Type B pancreatic cell (in vitro differentiated cells): ENCODE results near the gene CX3CL1. TPM values are rescaled to one million over a fixed set of nuclear protein-coding genes. Genes with fewer than 3 reads are reported as not detected.

Source experiments
- DNase-seq: peaks from one replicate; pipeline ENCODE4 v3.0.0; 2021; ENCODE audit warnings: mixed read lengths; ENCODE audit not compliant: unreplicated experiment; ENCODE audit errors: extremely low spot score
- H3K27ac Mint-ChIP-seq: 2 replicates; pipeline ENCODE4 v1.8.0; 2021; ENCODE audit warnings: mild to moderate bottlenecking, mixed read lengths
- H3K27me3 Mint-ChIP-seq: 2 replicates; pipeline ENCODE4 v1.8.0; 2021; ENCODE audit warnings: mixed read lengths
- H3K36me3 Mint-ChIP-seq: 2 replicates; pipeline ENCODE4 v1.8.0; 2021; ENCODE audit warnings: mixed read lengths
- H3K4me1 Mint-ChIP-seq: one replicate; pipeline ENCODE4 v1.8.0; 2021; ENCODE audit warnings: mixed read lengths; ENCODE audit not compliant: unreplicated experiment
- H3K4me3 Mint-ChIP-seq: 2 replicates; pipeline ENCODE4 v1.8.0; 2021; ENCODE audit warnings: mild to moderate bottlenecking, mixed read lengths
- H3K9me3 Mint-ChIP-seq: 2 replicates; pipeline ENCODE4 v1.8.0; 2021; ENCODE audit warnings: mixed read lengths
- total RNA-seq: library from RNA; stranded (reverse); gene quantifications from 2 replicates; pipeline ENCODE4 v1.2.1, GENCODE V29; 2021; ENCODE audit warnings: low replicate concordance
- TF ChIP-seq, protein P1 (sequence below): fragments of 200-600 bp; sonication (generic); conservative IDR thresholded peaks from 2 replicates; pipeline ENCODE4 v1.5.0; 2021; ENCODE audit warnings: antibody characterized with exemption, mild to moderate bottlenecking

Gene CX3CL1
- total RNA-seq, 1 donor from 2014 or later: 17.8 TPM

GRCh38 chr16:57352636-57353047, 19.6 kb upstream of the CX3CL1 start:
- H3K27me3 Mint-ChIP-seq: peaks cover 32% of the 10 kb centered on the region
- no peak overlapping the region for H3K4me3 Mint-ChIP-seq
- H3K9me3 Mint-ChIP-seq: no peaks in the 10 kb centered on the region
- H3K36me3 Mint-ChIP-seq: no peaks in the 10 kb centered on the region
- no peaks in the 10 kb centered on the region for H3K4me1 Mint-ChIP-seq
- no peak for DNase-seq
- H3K27ac Mint-ChIP-seq: no peak overlapping the region
- TF ChIP-seq, protein P1, sequence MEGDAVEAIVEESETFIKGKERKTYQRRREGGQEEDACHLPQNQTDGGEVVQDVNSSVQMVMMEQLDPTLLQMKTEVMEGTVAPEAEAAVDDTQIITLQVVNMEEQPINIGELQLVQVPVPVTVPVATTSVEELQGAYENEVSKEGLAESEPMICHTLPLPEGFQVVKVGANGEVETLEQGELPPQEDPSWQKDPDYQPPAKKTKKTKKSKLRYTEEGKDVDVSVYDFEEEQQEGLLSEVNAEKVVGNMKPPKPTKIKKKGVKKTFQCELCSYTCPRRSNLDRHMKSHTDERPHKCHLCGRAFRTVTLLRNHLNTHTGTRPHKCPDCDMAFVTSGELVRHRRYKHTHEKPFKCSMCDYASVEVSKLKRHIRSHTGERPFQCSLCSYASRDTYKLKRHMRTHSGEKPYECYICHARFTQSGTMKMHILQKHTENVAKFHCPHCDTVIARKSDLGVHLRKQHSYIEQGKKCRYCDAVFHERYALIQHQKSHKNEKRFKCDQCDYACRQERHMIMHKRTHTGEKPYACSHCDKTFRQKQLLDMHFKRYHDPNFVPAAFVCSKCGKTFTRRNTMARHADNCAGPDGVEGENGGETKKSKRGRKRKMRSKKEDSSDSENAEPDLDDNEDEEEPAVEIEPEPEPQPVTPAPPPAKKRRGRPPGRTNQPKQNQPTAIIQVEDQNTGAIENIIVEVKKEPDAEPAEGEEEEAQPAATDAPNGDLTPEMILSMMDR: no peak

DNA sequence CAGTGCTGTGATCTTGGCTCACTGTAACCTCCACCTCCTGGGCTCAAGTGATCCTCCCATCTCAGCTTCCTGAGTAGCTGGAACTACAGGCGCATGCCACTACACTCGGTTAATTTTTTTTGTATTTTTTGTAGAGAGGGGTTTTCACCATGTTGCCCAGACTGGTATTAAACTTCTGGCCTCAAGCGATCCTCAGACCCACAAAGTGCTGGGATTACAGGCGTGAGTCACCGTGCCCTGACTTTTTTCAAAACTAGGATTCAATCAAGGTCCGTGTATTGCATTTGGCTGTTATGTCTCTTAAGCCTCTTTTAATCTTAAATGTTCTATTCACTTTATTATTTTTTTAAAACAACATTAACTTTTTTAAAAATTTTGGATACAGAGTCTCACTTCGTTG, 18.0 kb upstream of the CX3CL1 start:
- Mint-ChIP-seq H3K36me3 (no peaks in the 10 kb centered on the region), H3K9me3 (no peaks in the 10 kb centered on the region), H3K27ac (no peak overlapping the region), H3K4me3 (no peak overlapping the region), H3K4me1 (no peaks in the 10 kb centered on the region), H3K27me3 (peaks cover 15% of the 10 kb centered on the region)
- no peak for DNase-seq
- TF ChIP-seq, protein P1: no peak

GRCh38 chr16:57355898-57356414, 16.3 kb upstream of the CX3CL1 start:
- no peak for DNase-seq
- no peaks in the 10 kb centered on the region for H3K4me1 Mint-ChIP-seq
- peaks cover 5% of the 10 kb centered on the region for H3K27me3 Mint-ChIP-seq
- TF ChIP-seq, protein P1: no peak
- H3K9me3 Mint-ChIP-seq: no peaks in the 10 kb centered on the region
- no peak overlapping the region for H3K27ac Mint-ChIP-seq
- H3K36me3 Mint-ChIP-seq: no peaks in the 10 kb centered on the region
- H3K4me3 Mint-ChIP-seq: no peak overlapping the region

DNA sequence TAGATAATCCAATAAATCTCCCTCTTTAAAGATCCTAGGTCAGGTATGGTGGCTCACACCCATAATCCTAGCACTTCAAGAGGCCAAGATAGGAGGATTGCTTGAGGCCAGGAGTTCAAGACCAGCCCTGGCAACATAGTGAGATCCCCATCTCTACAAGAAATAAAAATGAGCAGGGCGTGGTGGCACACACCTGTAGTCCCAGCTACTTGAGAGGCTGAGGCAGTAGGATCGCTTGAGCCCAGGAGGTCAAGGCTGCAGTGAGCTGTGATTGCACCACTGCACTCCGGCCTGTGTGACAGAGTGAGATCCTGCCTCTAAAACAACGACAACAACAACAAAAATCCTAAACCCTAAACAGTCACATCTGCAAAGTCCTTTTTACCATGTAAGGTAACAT, 15.7 kb upstream of the CX3CL1 start:
- no peak for DNase-seq
- Mint-ChIP-seq H3K4me3 (no peak overlapping the region), H3K9me3 (no peaks in the 10 kb centered on the region), H3K36me3 (no peaks in the 10 kb centered on the region), H3K27me3 (peaks cover 5% of the 10 kb centered on the region), H3K27ac (no peak overlapping the region), H3K4me1 (no peaks in the 10 kb centered on the region)
- TF ChIP-seq, protein P1: no peak

DNA sequence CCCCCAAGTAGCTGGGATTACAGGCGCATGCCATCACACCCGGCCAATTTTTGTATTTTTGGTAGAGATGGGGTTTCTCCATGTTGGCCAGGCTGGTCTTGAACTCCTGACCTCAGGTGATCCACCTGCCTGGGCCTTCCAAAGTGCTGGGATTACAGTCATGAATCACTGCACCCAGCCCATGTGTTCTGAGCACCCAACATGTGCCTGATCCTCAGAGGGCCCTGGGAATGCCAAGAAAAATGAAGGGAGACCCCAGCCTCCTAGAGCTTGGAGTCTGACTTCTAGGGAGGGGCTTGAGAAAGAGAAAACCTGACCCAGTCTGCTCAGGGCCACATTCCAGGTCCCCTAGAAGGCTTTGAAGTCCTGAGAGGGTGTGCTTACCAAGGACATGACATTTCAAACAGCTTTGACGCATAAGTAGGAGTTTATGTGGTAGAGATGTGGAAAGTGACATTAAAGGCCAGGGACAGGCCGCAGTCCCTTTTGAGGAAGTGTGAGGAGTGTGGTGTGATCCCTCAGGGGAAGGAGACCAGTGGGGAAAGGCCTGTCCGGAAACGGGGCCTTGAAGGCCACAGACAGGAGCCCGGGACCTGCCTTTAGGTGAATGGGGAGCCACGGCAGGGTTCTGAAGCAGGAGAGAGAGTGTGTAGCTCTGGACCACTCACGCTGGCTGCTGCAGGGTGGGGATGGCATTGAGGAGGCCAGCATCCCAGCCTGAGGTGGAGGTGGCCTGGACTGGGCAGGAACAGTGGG, 14.8 kb upstream of the CX3CL1 start:
- Mint-ChIP-seq H3K27me3 (no peaks in the 10 kb centered on the region), H3K4me3 (no peak overlapping the region), H3K4me1 (no peaks in the 10 kb centered on the region), H3K27ac (no peak overlapping the region), H3K36me3 (no peaks in the 10 kb centered on the region), H3K9me3 (no peaks in the 10 kb centered on the region)
- no peak for DNase-seq
- TF ChIP-seq, protein P1: no peak
